Right atrium auricular region (tissue), 2 donors: ENCODE measurements around the gene SPDEF. TPM values are rescaled to one million over a fixed set of nuclear protein-coding genes. Genes with fewer than 3 reads are reported as not detected.

Experiments used
- DNase-seq: peaks from one replicate; pipeline ENCODE4 v3.0.0-alpha.2; 2019; ENCODE audit warnings: low spot score
- H3K27ac ChIP-seq, 2 donors: fragments of 200-600 bp; sonication (generic); 1 replicate in 1 of 2; 2 replicates in 1 of 2; pipeline ENCODE4 v1.5.1; 2016 to 2019
- H3K27me3 ChIP-seq, 2 donors: fragments of 200-600 bp; sonication (generic); one replicate each; pipeline versions ENCODE4 v1.5.1 to v1.6.0; 2017 to 2019
- H3K36me3 ChIP-seq: fragments of 200-600 bp; sonication (generic); one replicate; pipeline ENCODE4 v1.5.1; 2016
- H3K4me1 ChIP-seq, 2 donors: fragments of 200-600 bp; sonication (generic); one replicate each; pipeline versions ENCODE4 v1.5.1 to v1.6.0; 2017 to 2019
- H3K4me3 ChIP-seq, 2 donors: fragments of 200-600 bp; sonication (generic); 1 replicate in 1 of 2; 2 replicates in 1 of 2; pipeline ENCODE4 v1.5.1; 2017 to 2019; ENCODE audit warnings: mild to moderate bottlenecking in 1 of 2, moderate library complexity in 1 of 2
- H3K9me3 ChIP-seq, 2 donors: fragments of 200-600 bp; sonication (generic); one replicate each; pipeline ENCODE4 v1.5.1; 2019
- CTCF ChIP-seq, 2 donors: fragments of 200-600 bp; sonication (generic); IDR thresholded peaks; one replicate each; pipeline ENCODE4 v1.5.1; 2019; ENCODE audit warnings: antibody characterized with exemption in 2 of 2
- total RNA-seq, 2 donors: library from RNA; depleted of rRNA; stranded (reverse); fragments of >200 nt; gene quantifications; one replicate each; pipeline ENCODE4 v1.1.0, GENCODE V29; 2016

The SPDEF gene
- total RNA-seq, 2 donors from 2014 or later: 0.22 to 0.31 TPM

- Histone ChIP-seq H3K4me1 (peaks cover 0 to 4% of the 10 kb centered on the region in 2 donors), H3K9me3 (no peaks in the 10 kb centered on the region), H3K36me3 (no peaks in the 10 kb centered on the region), H3K4me3 (no peak overlapping the region), H3K27me3 (no peaks in the 10 kb centered on the region), H3K27ac (no peak overlapping the region)
- TF ChIP-seq CTCF (IDR thresholded peaks at IDR 0.05): no peak
- DNase-seq: no peak
These were observed 8.1 kb upstream of the SPDEF start for GRCh38 chr6:34564181-34564580.

GRCh38 chr6:34563513-34563870 lies 7.4 kb upstream of the SPDEF start:
- Histone ChIP-seq H3K4me1 (peaks cover 0 to 4% of the 10 kb centered on the region in 2 donors), H3K9me3 (peaks cover 0 to 3% of the 10 kb centered on the region in 2 donors), H3K27ac (no peak overlapping the region), H3K4me3 (no peak overlapping the region), H3K36me3 (no peaks in the 10 kb centered on the region), H3K27me3 (no peaks in the 10 kb centered on the region)
- no peak for TF ChIP-seq CTCF (IDR thresholded peaks at IDR 0.05)
- no peak for DNase-seq

- Histone ChIP-seq H3K27ac (no peak overlapping the region), H3K27me3 (no peaks in the 10 kb centered on the region), H3K4me1 (peaks cover 0 to 4% of the 10 kb centered on the region in 2 donors), H3K36me3 (no peaks in the 10 kb centered on the region), H3K9me3 (peaks cover 0 to 8% of the 10 kb centered on the region in 2 donors), H3K4me3 (no peak overlapping the region)
- no peak for DNase-seq
- no peak for TF ChIP-seq CTCF (IDR thresholded peaks at IDR 0.05)
These were observed 6.9 kb upstream of the SPDEF start for GRCh38 chr6:34562861-34563512.

- Histone ChIP-seq H3K27me3 (no peaks in the 10 kb centered on the region), H3K9me3 (peaks cover 0 to 8% of the 10 kb centered on the region in 2 donors), H3K4me3 (no peak overlapping the region), H3K27ac (no peak overlapping the region), H3K36me3 (no peaks in the 10 kb centered on the region), H3K4me1 (peaks cover 0 to 4% of the 10 kb centered on the region in 2 donors)
- no peak for DNase-seq
- no peak for TF ChIP-seq CTCF (IDR thresholded peaks at IDR 0.05)
These were observed 6.2 kb upstream of the SPDEF start for GRCh38 chr6:34562350-34562749.

- DNase-seq: no peak
- Histone ChIP-seq H3K27me3 (no peaks in the 10 kb centered on the region), H3K9me3 (peaks cover 0 to 8% of the 10 kb centered on the region in 2 donors), H3K27ac (peak overlapping the region in 1 of 2 donors; percentile 44), H3K4me3 (no peak overlapping the region), H3K4me1 (peaks cover 0 to 4% of the 10 kb centered on the region in 2 donors), H3K36me3 (no peaks in the 10 kb centered on the region)
- TF ChIP-seq CTCF (IDR thresholded peaks at IDR 0.05): no peak
These were observed 5.0 kb upstream of the SPDEF start for GRCh38 chr6:34561227-34561530.
